Measurements from ENCODE around the gene PAQR4. TPM values are rescaled to one million over a fixed set of nuclear protein-coding genes. Genes with fewer than 3 reads are reported as not detected.

The PAQR4 gene
- total and polyA plus RNA-seq, 2 of the 13 experiments (the other 11 are each of a cell fraction or from before 2014, with no cell fraction given) = 15.9 to 24.8 TPM

- TF ChIP-seq MXD3 (CRISPR knock-in tag; IDR thresholded peaks at IDR 0.05) (peak; percentile 26; the same call in 1 of the 2 replicates), ZNF282 (IDR thresholded peaks at IDR 0.05; ENCODE audit: partially characterized antibody) (no peak), ZNF713 (CRISPR knock-in tag; IDR thresholded peaks at IDR 0.05) (no peak), ZBTB2 (CRISPR knock-in tag; IDR thresholded peaks at IDR 0.05; ENCODE audit: low read depth) (no peak), FOSL1 (CRISPR knock-in tag; IDR thresholded peaks at IDR 0.05; ENCODE audit: borderline replicate concordance) (no peak), KAT2B (IDR thresholded peaks at IDR 0.05; ENCODE audit: borderline replicate concordance, low read depth, low read length) (no peak), ISX (CRISPR knock-in tag; conservative IDR thresholded peaks at IDR 0.05) (no peak), ZSCAN29 (CRISPR knock-in tag; conservative IDR thresholded peaks at IDR 0.05) (no peak), PLSCR1 (CRISPR knock-in tag; IDR thresholded peaks at IDR 0.05; ENCODE audit: borderline replicate concordance) (no peak), HNF1B (CRISPR knock-in tag; IDR thresholded peaks at IDR 0.05) (peak; percentile 48; the same call in 1 of the 2 replicates), POLR2AphosphoS5 (IDR thresholded peaks at IDR 0.05; ENCODE audit: low read depth, low read length) (no peak), RBM39 (IDR thresholded peaks at IDR 0.05; ENCODE audit: low read depth, low read length, poor library complexity, severe bottlenecking) (no peak), ELK4 (CRISPR knock-in tag; IDR thresholded peaks at IDR 0.05; ENCODE audit: borderline replicate concordance) (no peak), ZNF510 (CRISPR knock-in tag; IDR thresholded peaks at IDR 0.05; ENCODE audit: low read depth) (no peak), ZFP36L1 (CRISPR knock-in tag; IDR thresholded peaks at IDR 0.05) (no peak), ZNF207 (IDR thresholded peaks at IDR 0.05; ENCODE audit: borderline replicate concordance) (no peak), SALL1 (CRISPR knock-in tag; IDR thresholded peaks at IDR 0.05) (peak; percentile 56), TFAP4 (IDR thresholded peaks at IDR 0.05; ENCODE audit: borderline replicate concordance, low read depth) (peak; percentile 94), JARID2 (CRISPR knock-in tag; IDR thresholded peaks at IDR 0.05; ENCODE audit: insufficient replicate concordance) (no peak), HCFC1 (IDR thresholded peaks at IDR 0.05; ENCODE audit: low read depth, low read length) (no peak), ZNF367 (CRISPR knock-in tag; IDR thresholded peaks at IDR 0.05; ENCODE audit: borderline replicate concordance) (no peak), REL (CRISPR knock-in tag; conservative IDR thresholded peaks at IDR 0.05) (no peak), RXRB (CRISPR knock-in tag; IDR thresholded peaks at IDR 0.05; ENCODE audit: borderline replicate concordance) (0 out of 2 replicates have a peak, but pooled peaks have one; percentile 16)
These were observed 40.6 kb downstream of the PAQR4 start (continued) for GRCh38 chr16:3009568-3010390.
